ENCODE data around the gene TET3. TPM values are rescaled to one million over a fixed set of nuclear protein-coding genes. Genes with fewer than 3 reads are reported as not detected.

TET3 gene
- 10 to 100 TPM; 23.5 to 26.3 TPM for total RNA-seq
- polyA plus RNA-seq (2013, experiment 1 of 2) = 12.5 TPM
- polyA plus RNA-seq (2013, experiment 2 of 2) = 12.4 TPM
- long read RNA-seq, experiment 1, partial matches to known transcripts = 0 of 4 reads
- long read RNA-seq, experiment 1, other reads (novel, unspliced or antisense) = 4 of 4 reads
- long read RNA-seq, experiment 2, partial matches to known transcripts = 1 of 13 reads
- long read RNA-seq, experiment 2, other reads (novel, unspliced or antisense) = 12 of 13 reads
- long read RNA-seq, experiment 3, partial matches to known transcripts = 1 of 5 reads
- long read RNA-seq, experiment 3, other reads (novel, unspliced or antisense) = 3 of 5 reads
- long read RNA-seq, experiment 4, partial matches to known transcripts = 0 of 2 reads
- long read RNA-seq, experiment 4, other reads (novel, unspliced or antisense) = 2 of 2 reads

DNA sequence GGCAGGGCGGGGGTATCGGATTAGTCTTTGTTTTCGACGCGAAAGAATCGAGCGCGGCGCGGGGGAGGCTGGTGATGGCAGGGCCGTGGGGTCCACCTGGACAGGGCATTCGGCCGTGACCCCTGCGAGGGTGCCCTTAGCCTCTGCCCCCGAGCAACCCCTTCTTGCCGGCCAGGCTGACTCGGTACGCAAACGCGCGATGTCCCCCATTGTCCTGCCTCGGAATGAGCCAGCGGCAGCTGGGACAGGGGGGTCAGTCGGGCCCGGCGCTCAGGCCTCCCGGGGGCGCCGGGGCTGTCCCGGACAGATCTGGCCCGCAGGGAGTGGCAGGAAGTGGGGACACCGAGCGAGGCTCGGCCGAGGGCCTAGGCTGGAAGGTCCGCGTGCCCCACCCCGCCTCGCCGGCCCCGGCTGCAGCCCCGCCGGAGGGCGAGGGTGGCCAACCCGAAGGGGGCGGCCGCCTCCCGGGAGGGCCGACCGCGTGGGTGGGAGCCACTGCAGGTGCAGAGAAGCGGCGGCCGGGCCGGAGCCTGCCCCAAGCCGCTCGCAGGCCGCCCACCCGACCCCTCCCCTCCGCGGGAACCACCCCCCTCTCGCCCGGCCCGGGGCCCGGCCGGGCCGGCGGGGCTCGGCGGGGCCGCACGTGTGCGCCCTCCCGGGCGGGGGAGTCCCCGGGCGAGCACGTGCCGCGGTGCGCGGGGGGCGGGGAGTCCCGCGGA, at the start of gene TET3:
TET3 (plus strand) TSS at position 708 of the 719 bp plus-strand sequence. CDS start 1,494 bp downstream, outside the sequence.
- Mint-ChIP-seq H3K36me3 (ENCODE audit: low read depth) (peaks cover 14% of the 10 kb centered on the region), H3K27ac (peak within 1 kb of the TSS; percentile 76), H3K4me1 (peaks cover 58% of the 10 kb centered on the region), H3K4me3 (peak within 1 kb of the TSS; percentile 69), H3K9me3 (no peaks in the 10 kb centered on the region), H3K27me3 (ENCODE audit: insufficient read depth) (peaks cover 41% of the 10 kb centered on the region)
- no peaks in the 10 kb centered on the region for H3K9me3 ChIP-seq (ENCODE audit: control insufficient read depth, low read length)
- peak within 1 kb of the TSS; percentile 83 for H3K4me3 ChIP-seq (ENCODE audit: low read length)
- 0 to 1% methylated on average over 22 to 85 of the region's 85 CpGs for WGBS, 2 experiments (ENCODE audit: insufficient coverage in 1 of 2, insufficient read length in 1 of 2)
- H3K27ac ChIP-seq (ENCODE audit: low read depth, low read length) = peak within 1 kb of the TSS; percentile 52
- H3K4me1 ChIP-seq (ENCODE audit: control insufficient read depth, insufficient read depth, low read length) = peaks cover 18% of the 10 kb centered on the region
- peaks cover 9% of the 10 kb centered on the region for H3K27me3 ChIP-seq (ENCODE audit: control insufficient read depth, insufficient read depth, low read length, poor library complexity, severe bottlenecking)
- DNase-seq = peak; percentile 79
- no peak for TF ChIP-seq CTCF (conservative IDR thresholded peaks at IDR 0.05)
- peaks cover 9% of the 10 kb centered on the region for H3K36me3 ChIP-seq (ENCODE audit: control insufficient read depth, insufficient read depth, low read length)
- peak within 1 kb of the TSS; percentile 78 for H3K9ac ChIP-seq (ENCODE audit: extremely low read depth, low read length, poor library complexity, severe bottlenecking)

DNA sequence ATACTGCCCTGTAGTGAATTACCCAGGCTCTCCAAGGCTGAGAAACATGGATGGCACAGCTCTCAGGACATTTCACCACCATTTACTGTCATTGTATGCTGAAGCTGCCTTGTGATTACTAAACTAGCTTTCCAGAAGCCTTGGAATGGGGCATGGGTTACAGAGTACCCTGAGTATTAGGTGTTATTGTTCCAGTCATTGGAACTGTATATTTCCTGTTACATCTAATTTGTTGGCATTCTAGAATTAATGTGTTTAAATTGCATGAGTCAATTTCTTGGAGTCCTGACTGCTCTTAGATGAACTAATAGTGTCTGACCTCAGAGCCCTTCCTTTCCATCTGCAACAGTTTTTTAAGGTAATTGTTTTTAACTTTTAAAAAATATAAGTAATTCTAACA, 49.1 kb upstream of the TET3 start:
- Histone ChIP-seq H3K9ac (ENCODE audit: extremely low read depth, low read length, poor library complexity, severe bottlenecking) (no peak overlapping the region), H3K27me3 (ENCODE audit: control insufficient read depth, insufficient read depth, low read length, poor library complexity, severe bottlenecking) (no peaks in the 10 kb centered on the region), H3K36me3 (ENCODE audit: control insufficient read depth, insufficient read depth, low read length) (peaks cover 56% of the 10 kb centered on the region), H3K4me1 (ENCODE audit: control insufficient read depth, insufficient read depth, low read length) (no peaks in the 10 kb centered on the region), H3K9me3 (ENCODE audit: control insufficient read depth, low read length) (no peaks in the 10 kb centered on the region), H3K4me3 (ENCODE audit: low read length) (no peak overlapping the region), H3K27ac (ENCODE audit: low read depth, low read length) (no peak overlapping the region)
- TF ChIP-seq CTCF (conservative IDR thresholded peaks at IDR 0.05) = no peak
- no peak overlapping the region for H3K27ac Mint-ChIP-seq
- H3K27me3 Mint-ChIP-seq (ENCODE audit: insufficient read depth) = no peaks in the 10 kb centered on the region
- peaks cover 1% of the 10 kb centered on the region for H3K4me1 Mint-ChIP-seq
- H3K4me3 Mint-ChIP-seq = no peak overlapping the region
- peaks cover 13% of the 10 kb centered on the region for H3K36me3 Mint-ChIP-seq (ENCODE audit: low read depth)
- no peaks in the 10 kb centered on the region for H3K9me3 Mint-ChIP-seq
- no peak for DNase-seq

DNA sequence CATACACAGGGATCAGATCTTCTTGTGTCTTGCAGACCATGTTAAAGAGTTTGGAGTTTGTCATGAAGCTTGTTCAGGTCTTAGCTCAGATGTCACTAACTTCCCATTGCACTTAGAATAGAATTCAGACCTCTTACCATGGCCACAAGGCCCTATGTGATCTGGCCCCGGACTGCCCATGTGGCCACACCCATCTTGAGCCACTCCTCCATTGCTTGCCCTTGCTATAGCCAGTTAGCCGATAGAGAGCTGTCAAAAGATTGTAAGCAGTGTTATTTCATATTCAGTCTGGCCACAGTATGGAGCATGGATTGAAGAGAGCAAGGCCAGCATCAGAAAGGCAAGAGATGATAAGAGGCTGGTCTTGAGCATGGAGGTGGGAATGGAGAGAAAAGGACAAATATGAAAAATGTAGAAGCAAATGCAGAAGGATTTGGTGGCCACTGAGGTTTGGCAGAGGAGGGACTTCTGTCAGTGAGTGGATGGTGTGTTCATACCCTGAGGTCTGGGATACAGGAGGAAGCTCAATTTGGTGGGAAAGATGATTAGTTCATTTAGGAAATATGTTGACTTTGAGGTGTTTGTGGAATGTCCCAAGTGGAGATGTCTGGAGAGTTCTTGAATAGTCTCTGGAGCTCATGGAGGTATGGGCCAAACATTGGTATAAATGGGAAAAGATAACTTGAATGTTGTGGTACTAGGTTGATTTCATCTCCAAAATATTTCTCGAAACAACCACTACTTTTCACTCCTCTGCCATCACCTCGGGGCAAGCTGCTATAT, 47.4 kb upstream of the TET3 start:
- peaks cover 6% of the 10 kb centered on the region for H3K4me1 Mint-ChIP-seq
- no peaks in the 10 kb centered on the region for H3K9me3 Mint-ChIP-seq
- WGBS, 2 experiments (ENCODE audit: insufficient coverage in 1 of 2, insufficient read length in 1 of 2) = 89 to 92% methylated on average over 2 to 4 of the region's 4 CpGs

More for the DNA sequence above, 47.4 kb upstream of the TET3 start:
- H3K27me3 Mint-ChIP-seq (ENCODE audit: insufficient read depth) = no peaks in the 10 kb centered on the region
- Histone ChIP-seq H3K9me3 (ENCODE audit: control insufficient read depth, low read length) (no peaks in the 10 kb centered on the region), H3K36me3 (ENCODE audit: control insufficient read depth, insufficient read depth, low read length) (peaks cover 66% of the 10 kb centered on the region), H3K9ac (ENCODE audit: extremely low read depth, low read length, poor library complexity, severe bottlenecking) (no peak overlapping the region), H3K27me3 (ENCODE audit: control insufficient read depth, insufficient read depth, low read length, poor library complexity, severe bottlenecking) (no peaks in the 10 kb centered on the region), H3K4me1 (ENCODE audit: control insufficient read depth, insufficient read depth, low read length) (no peaks in the 10 kb centered on the region), H3K4me3 (ENCODE audit: low read length) (no peak overlapping the region), H3K27ac (ENCODE audit: low read depth, low read length) (no peak overlapping the region)
- peaks cover 18% of the 10 kb centered on the region for H3K36me3 Mint-ChIP-seq (ENCODE audit: low read depth)
- no peak for TF ChIP-seq CTCF (conservative IDR thresholded peaks at IDR 0.05)
- H3K27ac Mint-ChIP-seq = no peak overlapping the region
- DNase-seq = peak; percentile 26
- H3K4me3 Mint-ChIP-seq = no peak overlapping the region
